NCI-H1436 treated with DMSO at 0.1 percent for 48 hours (cell line): ENCODE measurements around the gene MYO15B.

Experiments used
- DNase-seq: peaks from one replicate; lab custom pipeline; 2025; lab: John Stamatoyannopoulos, UW

MYO15B gene

GRCh38 chr17:75587675-75588595 is at the start of gene MYO15B:
TSS of gene MYO15B (plus strand) at chr17:75587800. CDS start at chr17:75588058, 258 bp downstream.
- DNase-seq, result no peak

DNA sequence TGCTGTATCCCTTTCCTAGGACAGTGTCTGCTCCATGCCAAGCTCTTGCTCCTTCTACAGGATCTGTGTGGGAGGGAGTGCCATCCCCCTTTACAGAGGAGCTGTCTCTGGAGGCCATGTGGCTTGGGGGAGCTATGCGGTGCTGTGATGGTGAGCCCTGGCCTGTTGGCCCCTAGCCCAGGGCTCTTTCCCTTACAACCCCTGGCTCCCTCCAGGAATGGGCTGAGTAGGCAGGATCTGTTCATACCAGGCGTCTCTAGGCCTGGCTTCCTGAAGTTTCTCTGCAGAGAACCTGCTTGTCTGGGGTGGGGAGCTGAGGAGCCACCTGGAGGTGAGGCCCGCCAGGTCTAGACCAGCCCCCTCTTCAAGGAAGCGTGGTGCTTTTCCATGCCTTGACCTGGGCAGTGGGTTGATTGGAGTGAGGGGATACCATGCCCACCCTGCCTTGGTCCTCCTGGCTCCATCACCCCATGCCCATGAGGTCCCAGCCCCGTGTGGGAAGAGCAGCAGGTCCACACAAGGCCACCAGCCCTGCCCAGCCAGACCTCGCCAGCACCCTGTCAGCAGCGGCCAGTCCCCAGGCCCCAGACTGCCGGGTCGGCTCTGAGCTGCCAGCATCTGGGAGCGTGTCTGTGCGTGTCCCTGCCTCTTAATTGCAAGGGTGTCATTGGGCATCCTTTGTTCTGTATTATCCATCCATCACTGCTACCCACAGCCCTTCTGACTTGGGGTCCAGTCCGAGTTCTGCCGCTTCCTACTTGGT is 47.5 kb upstream of the MYO15B start:
- DNase-seq, result no peak

DNA sequence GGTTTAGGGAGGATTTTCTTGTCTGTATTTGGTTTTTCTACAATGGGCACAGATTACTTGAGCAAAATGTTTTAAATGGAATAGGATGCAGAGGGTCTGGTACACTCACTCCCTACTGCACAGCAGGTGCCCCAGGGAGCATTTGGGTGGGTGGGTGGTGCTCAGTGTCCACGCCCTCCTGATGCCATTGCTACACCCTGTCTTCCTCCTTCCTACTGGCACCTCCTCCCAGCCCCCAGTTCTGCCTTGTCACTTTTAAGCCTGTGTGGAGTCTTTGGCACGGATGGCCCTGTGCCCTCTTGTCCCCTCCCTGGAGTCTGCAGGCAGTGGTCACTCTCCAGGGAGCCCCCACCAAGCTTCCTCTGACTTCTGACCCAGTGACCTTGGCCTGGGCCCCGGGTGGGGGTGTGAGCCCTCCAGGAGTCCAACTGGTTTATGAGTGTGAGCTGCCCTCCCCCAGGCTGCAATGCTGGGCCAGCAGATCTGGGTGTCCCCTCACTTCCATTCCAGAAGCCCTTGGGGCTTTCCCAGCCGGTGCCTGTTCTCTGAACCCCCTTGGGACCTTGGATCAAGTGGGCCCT is 46.6 kb upstream of the MYO15B start:
- no peak for DNase-seq

DNA sequence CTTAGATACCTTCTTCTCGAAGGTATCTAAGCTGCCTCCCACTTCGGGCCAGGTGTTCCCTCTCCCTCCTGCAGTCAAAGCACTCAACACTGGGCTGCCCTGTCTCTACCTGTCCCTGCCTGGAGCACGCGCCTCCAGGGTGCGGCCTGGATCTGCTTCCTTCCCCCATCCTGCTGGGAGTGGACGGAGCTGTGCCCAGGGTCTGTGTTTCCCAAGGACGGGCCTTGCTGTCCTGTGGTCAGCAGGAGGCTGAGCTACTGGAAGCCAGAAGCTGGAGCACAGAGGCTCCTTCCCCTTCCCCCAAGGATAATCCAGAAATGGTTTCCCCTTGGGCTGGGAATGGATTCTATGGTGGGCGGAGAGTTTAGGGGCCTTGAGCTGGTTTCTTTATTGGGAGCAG is 45.4 kb upstream of the MYO15B start:
- no peak for DNase-seq

DNA sequence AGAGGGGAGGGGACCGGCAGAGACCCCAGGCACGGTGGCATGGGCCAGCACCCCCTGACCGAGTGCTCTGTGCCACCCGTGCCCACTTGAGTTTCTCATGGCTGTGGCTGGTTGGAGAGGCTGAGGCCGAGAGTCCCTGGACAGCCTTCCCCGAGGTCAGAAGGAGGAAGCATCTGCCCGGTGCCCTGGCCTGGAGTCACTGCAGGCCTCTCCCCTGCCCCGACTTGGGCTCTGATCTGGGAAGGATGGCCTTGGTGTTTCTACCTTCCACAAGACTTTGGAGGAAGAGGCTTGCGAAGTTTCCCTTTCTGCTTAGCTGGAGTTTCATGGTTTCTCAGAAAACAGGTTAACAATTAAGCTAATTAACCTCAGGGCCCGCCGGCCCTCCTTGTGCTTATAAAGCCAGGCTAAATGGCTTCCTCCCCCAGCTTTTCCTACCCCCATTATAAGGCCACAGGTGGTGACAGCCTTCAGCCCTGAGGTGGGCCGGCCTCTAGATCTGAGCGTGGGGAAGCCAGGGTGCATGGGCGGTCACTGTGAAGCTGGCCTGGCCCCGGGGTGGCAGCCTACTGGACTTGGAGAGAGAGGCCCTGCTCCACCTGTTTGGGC is 44.8 kb upstream of the MYO15B start:
- no peak for DNase-seq

GRCh38 chr17:75544250-75544649 is 43.4 kb upstream of the MYO15B start:
- no peak for DNase-seq

DNA sequence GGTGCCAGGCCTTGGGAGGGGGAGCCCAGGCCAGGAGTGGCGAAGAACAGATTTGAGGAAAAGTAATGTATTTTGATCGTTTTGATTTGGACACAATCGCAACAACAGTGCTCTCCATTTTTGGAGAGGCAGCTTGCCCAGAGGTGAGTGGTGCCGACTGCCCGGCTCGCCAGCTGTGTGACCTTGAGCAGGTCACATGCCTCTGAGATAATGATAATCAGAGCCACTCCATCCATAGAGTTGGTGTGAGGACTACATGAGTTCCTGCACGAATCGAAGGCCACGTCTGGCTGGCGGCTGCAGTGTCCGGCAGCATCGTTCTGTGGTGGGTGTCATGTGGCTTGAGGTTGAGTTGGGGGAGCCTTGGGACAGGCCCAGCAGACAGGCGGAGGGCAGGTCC is 41.4 kb upstream of the MYO15B start:
- DNase-seq, result no peak

- no peak for DNase-seq
Measured at GRCh38 chr17:75547091-75547490, 40.5 kb upstream of the MYO15B start.

DNA sequence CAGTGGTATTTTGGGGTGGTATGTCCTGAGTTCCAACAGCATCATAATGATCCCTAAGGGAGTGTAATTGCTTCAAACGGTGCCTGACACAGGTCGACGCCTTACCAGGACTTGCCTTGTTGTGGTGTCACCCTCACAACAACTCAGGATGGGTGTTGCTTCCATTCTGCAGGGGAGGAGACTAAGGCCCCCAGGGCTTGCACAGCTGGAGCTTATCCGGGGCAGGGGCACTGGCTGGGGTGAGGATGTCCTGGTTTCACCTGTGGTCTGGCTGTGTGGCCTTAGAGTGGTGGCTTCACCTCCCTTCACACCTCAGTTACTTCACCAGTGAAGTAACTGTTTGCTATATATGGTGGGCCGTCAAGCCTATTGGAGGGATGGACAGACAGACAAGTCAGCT is 38.8 kb upstream of the MYO15B start:
- DNase-seq, result no peak

DNA sequence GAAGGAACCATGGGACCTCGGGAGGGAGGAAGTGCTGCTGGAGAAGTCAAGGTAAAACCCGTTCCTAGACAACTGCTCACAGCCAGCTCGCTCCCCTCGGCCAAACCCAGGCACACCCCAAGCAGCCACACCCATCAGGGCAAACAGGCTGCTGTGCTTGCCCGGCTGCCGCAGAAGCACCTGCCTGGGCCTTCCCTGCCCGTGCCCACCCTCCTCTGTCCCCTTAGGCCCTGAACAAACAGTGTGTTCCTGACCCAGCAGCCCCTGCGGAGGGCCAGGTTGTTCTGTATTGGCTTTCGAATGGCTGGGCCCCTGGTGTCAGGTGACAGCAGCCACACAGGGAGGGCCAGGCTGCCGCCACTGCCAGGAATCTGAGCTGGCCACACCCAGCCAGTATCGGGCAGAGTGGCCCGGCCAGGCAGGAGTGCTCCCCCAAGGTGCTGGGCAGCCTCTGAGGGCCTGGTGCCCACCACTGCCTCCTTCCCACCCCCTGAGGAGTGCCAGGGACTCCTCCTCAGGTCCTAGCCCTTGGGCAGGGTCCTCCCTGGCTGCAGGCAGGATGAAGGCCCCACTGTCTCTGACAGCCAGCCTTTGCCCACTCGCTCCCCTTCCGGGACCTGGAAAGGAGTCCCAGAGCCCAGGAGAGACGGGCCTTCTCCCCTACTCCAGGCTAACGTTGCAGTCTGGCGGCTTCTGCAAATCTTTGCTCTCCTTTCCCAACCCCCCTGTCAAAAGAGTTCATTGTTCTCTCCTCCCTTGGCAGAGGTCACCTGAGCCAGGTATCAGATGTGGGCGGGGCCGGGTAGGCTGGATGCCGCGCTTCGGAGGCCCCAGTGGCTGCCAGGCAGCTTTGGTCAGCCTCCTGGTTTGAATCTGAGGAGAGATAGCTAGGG is 38.1 kb upstream of the MYO15B start:
- peak; percentile 51 for DNase-seq

DNA sequence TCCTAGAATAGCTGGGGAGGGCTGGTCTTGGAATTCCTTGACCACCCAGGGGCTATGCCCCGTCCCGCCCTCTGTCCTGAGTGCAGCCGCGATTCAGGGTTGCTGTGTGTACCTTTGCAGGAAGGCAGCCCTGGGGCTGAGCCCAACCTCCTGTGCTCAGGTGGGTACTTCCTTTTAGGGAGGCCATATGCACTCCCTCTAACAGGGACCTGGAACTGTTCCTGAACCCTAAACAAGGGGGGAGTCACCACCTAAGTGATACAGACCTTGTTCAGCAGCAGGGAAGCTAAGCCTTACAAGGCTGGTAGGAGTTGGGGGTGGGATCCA is 37.5 kb upstream of the MYO15B start:
- no peak for DNase-seq

DNA sequence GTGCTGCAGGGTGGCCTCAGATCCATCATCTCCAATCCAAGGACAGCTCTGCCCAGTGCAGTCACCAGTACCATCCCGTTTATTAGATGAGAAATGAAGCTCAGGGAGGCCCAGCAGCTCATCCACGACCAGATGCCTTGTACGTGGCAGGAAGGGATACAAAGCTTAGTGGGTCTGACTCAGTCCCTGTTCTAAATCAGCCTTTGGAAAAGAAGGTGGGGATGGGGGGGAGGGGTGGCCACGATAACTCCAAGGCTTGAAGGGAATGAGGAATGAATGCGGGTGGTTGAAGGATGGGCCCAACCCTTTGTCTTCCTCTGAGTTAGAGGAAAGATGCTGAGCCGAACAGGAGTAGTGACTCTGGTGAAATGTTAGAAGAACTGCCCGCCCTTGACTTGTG is 36.3 kb upstream of the MYO15B start:
- no peak for DNase-seq

- DNase-seq, result no peak
Measured at GRCh38 chr17:75552425-75553294, 34.9 kb upstream of the MYO15B start.

DNA sequence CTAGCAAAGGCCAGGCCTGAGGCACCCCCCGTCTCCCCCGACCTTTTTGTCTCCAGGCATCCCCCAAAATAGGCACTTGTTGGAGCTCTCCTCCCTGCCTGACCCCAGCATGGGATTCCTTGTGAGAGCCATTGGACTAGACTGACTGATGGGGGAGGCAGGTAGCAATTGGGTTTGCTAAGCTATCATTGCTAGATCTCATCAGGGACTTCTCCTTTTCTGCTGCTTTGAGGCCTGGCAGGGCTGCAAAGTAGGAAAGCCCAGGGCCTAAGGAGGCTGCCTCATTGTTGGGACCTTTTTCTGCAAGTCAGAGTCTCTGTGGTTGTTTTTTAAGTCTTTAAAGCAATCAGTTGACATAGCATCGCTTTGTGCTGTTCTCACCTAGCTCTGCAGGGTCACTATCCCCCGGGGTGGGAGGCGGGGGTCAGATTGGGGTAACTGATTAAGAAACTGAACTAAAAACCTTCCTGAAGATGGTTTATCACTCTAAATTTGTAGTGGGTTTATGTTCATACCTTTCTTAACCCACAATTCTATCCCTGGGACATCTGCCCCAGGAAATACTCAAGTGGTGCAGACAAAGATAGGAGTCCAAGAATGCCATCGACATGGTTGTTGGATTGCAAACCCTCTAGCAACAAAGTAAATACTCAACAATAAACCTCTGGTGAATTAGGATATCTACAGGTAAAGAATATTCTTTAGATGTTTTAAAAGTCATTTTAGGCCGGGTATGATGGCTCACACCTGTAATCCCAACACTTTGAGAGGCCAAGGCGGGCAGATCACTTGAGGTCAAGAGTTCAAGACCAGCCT is 34.1 kb upstream of the MYO15B start:
- DNase-seq, result no peak

DNA sequence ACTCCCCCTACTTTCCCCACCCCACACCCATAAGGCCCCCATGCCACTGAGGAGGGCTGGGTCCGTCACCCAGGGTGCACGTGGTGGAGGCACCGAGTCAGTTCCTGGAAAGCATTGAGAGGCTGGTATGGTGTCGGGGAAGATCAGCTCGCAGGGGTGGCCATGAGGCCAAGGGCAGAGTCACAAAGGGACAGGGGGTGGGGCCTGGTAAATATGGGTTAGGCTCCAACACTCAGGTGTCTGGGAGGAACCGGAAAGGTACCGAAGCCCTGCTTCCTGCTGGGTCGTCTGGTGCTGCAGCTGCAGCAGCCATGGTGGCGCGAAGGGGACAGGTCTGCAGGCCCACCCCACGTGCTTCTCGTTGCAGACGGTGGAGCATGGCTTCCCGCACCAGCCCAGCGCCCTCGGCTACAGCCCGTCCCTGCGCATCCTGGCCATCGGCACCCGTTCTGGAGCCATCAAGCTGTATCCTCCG is 31.9 kb upstream of the MYO15B start:
- no peak for DNase-seq

DNA sequence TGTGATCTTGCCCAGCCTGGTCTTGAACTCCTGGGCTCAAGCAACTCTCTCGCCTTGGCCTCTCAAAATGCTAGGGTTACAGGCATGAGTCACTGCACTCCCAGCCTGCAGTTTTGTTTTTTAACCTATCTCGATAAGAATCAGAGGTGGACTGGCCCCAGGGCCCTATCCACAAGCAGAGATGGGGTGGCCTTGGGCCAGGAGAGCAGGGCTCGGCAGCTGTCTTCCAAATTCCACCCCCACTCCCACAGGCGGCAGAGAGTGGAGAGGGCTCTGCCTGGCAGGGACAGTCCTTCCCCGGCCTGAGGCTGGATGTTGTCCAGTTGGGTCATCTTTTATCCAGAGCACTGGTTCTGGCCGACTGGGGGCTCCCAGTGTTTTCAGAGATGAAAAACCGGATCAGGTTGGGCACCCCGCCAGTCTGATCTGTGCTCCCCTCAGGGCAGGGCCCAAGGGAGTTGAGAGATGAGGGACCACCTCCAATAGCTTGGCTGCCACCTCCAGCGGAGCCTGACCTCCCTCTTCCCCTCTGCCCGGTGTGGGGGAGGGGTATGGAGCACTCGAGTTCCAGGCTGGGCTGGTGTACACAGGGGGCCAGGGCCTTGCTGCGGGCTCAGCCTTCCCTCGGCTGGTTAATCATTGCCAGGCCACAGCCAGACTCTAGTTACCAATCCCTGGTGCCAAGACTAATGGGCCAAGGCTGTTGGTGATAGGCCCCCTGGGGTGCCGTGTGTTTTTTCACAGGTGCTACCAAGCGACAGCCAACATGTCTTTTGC is 30.3 kb upstream of the MYO15B start:
- no peak for DNase-seq

DNA sequence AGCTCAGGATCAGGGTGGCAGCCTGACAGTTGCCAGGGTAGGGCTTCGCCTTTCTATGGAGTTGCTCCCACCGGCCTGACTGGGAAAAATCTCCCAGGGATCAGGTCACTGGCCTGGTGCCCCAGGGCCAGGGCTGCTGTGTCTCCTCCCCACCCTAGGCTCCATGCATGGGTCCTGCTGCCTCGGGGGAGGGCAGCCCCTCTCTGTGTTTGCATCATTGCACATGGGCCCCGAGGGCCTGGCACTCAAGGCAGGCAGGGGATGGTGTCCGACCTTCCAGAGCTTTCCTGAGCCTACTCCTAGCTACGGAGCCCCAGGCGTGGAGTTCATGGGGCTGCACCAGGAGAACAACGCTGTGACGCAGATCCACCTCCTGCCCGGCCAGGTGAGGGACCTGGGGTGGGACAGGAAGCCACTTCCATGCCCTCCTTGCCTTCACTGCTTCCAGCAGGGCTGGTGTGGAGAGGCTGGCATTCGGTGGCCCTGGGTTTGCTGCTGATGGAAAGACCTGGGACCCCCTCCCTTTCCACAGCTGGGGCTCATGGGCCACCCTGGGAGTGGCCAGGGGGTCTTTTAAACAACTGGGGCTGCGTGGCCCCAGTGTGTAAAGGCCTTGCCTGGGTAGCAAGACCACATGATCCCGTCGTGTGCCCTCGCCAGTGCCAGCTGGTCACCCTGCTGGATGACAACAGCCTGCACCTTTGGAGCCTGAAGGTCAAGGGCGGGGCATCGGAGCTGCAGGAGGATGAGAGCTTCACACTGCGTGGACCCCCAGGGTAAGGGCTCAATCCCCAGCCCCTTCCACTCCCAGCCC is 29.5 kb upstream of the MYO15B start:
- no peak for DNase-seq
